K562 (cell line): ENCODE data around the gene PPOX. TPM values are rescaled to one million over a fixed set of nuclear protein-coding genes. Genes with fewer than 3 reads are reported as not detected.

Source experiments
- DPF2 ChIP-seq: fragments of 450-650 bp; IDR thresholded peaks from 2 replicates; pipeline ENCODE4 v1.6.1; 2016
- GABPA ChIP-seq: fragments of 200-800 bp; sonication (Bioruptor generic); conservative IDR thresholded peaks from 2 replicates; pipeline ENCODE4 v1.6.1; 2016; ENCODE audit warnings: low read depth, missing genetic modification characterization, missing compliant biosample characterization
- HMBOX1 ChIP-seq: sonication (generic); IDR thresholded peaks from 2 replicates; pipeline ENCODE4 v1.6.1; 2016
- KDM1A ChIP-seq, 2 experiments: fragments of 450-650 bp; IDR thresholded peaks; 2 replicates each; pipeline ENCODE4 v1.6.1; 2016; ENCODE audit warnings: mild to moderate bottlenecking in 2 of 2
- MTA2 ChIP-seq: fragments of 450-650 bp; IDR thresholded peaks from 2 replicates; pipeline ENCODE4 v1.6.1; 2016; ENCODE audit warnings: low read depth
- NR4A1 ChIP-seq, 2 experiments: fragments of 250-450 bp in 1 of 2; fragments of 450-650 bp in 1 of 2; sonication (Bioruptor Pico) in 1 of 2; IDR thresholded peaks; 2 replicates each; pipeline versions ENCODE4 v1.4.0 to v1.6.1; 2016 to 2020; ENCODE audit warnings: mild to moderate bottlenecking in 2 of 2, missing compliant biosample characterization in 1 of 2, missing genetic modification characterization in 1 of 2, moderate library complexity in 1 of 2
- POLR3G ChIP-seq: IDR thresholded peaks from 2 replicates; pipeline ENCODE4 v1.6.1; 2011; ENCODE audit not compliant: insufficient read length, insufficient replicate concordance; ENCODE audit errors: extremely low read depth
- RUNX1 ChIP-seq: sonication (generic); IDR thresholded peaks from 2 replicates; pipeline ENCODE4 v1.6.1; 2016; ENCODE audit warnings: antibody characterized with exemption, low read depth
- SNAPC5 ChIP-seq: fragments of 250-450 bp; sonication (Bioruptor Pico); IDR thresholded peaks from 2 replicates; pipeline ENCODE4 v1.8.0; 2021; ENCODE audit warnings: moderate library complexity, mild to moderate bottlenecking, inconsistent platforms
- XRCC5 ChIP-seq: fragments of 200-400 bp; formaldehyde crosslinking; IDR thresholded peaks from 2 replicates; pipeline ENCODE4 v1.6.1; 2017; ENCODE audit warnings: low read depth, mild to moderate bottlenecking, low read length
- ZKSCAN3 ChIP-seq: fragments of 250-450 bp; sonication (Bioruptor Pico); IDR thresholded peaks from 2 replicates; pipeline ENCODE4 v1.4.0; 2020
- ZNF175 ChIP-seq: fragments of 200-800 bp; sonication (Bioruptor generic); IDR thresholded peaks from 2 replicates; pipeline ENCODE4 v1.6.1; 2016; ENCODE audit warnings: low read depth, mild to moderate bottlenecking, missing genetic modification characterization, missing compliant biosample characterization
- ZNF3 ChIP-seq: fragments of 250-450 bp; sonication (Bioruptor Pico); IDR thresholded peaks from 2 replicates; pipeline ENCODE4 v1.5.0; 2021; ENCODE audit warnings: mild to moderate bottlenecking, moderate library complexity
- ZNF324 ChIP-seq: fragments of 250-450 bp; sonication (Bioruptor Pico); IDR thresholded peaks from 2 replicates; pipeline ENCODE4 v1.4.0; 2020; ENCODE audit warnings: mild to moderate bottlenecking
- ZNF408 ChIP-seq: fragments of 250-450 bp; sonication (Bioruptor Pico); IDR thresholded peaks from 2 replicates; pipeline ENCODE4 v1.4.0; 2020; ENCODE audit warnings: low read depth, mild to moderate bottlenecking, moderate library complexity
- ZNF561 ChIP-seq: fragments of 450-650 bp; formaldehyde crosslinking; conservative IDR thresholded peaks from 2 replicates; pipeline ENCODE4 v1.4.0; 2020; ENCODE audit warnings: mild to moderate bottlenecking, moderate library complexity
- ZNF589 ChIP-seq: fragments of 200-800 bp; sonication (Bioruptor generic); IDR thresholded peaks from 2 replicates; pipeline ENCODE4 v1.6.1; 2016; ENCODE audit warnings: low read depth, missing genetic modification characterization, missing compliant biosample characterization
- polyA plus RNA-seq, 8 experiments: library from polyadenylated mRNA; depleted of rRNA in 4 of 8; stranded (reverse) in 5 of 8; unstranded in 3 of 8; fragments of >200 nt; fragmentation: Nextera tagmentation in 2 of 8; fragmentation: Illumina TruSeq in 1 of 8; extraction: Ambion mirVana in 2 of 8; extraction: Trizol in 1 of 8; gene quantifications; 2 replicates each; pipeline versions ENCODE4 v1.2.1 to v1.2.3, GENCODE V29; 2011 to 2014; ENCODE audit warnings: inconsistent platforms in 1 of 8, missing spikeins in 1 of 8
- total RNA-seq, 7 experiments: library from RNA; depleted of rRNA in 6 of 7; stranded (reverse); fragments of >200 nt in 6 of 7; fragmentation: Illumina TruSeq in 2 of 7; extraction: Trizol in 2 of 7; gene quantifications; 2 replicates each; pipeline versions ENCODE4 v1.2.1 to v1.2.3, GENCODE V29; 2011 to 2021; ENCODE audit warnings: low replicate concordance in 1 of 7
- TF ChIP-seq, protein P1 (sequence below): fragments of 250-450 bp; sonication (Bioruptor Pico); IDR thresholded peaks from 2 replicates; pipeline ENCODE4 v1.4.0; 2020; ENCODE audit warnings: mild to moderate bottlenecking, moderate library complexity, borderline replicate concordance
- TF ChIP-seq, protein P2 (sequence below), 2 experiments: IDR thresholded peaks; 2 replicates each; pipeline ENCODE4 v1.6.1; 2011; ENCODE audit warnings: borderline replicate concordance in 1 of 2, control low read depth in 1 of 2, low read depth in 1 of 2, low read length in 1 of 2, mild to moderate bottlenecking in 1 of 2, mixed read lengths in 1 of 2, moderate library complexity in 1 of 2; ENCODE audit not compliant: insufficient read depth in 1 of 2, insufficient read length in 1 of 2, poor library complexity in 1 of 2, severe bottlenecking in 1 of 2; ENCODE audit errors: extremely low read depth in 1 of 2
- TF ChIP-seq, protein P3 (sequence below): IDR thresholded peaks from 3 replicates; pipeline ENCODE4 v1.6.1; 2011; ENCODE audit warnings: borderline replicate concordance, mild to moderate bottlenecking; ENCODE audit not compliant: insufficient read length, insufficient read depth

PPOX gene
- total and polyA plus RNA-seq, 9 of the 15 experiments (the other 6 are each of a cell fraction or from before 2014, with no cell fraction given), result 17.0 to 57.1 (median 38.9) TPM

GRCh38 chr1:161162052-161162451, 4.2 kb upstream of the PPOX start (continued):
- TF ChIP-seq ZNF408 (CRISPR knock-in tag) (no peak), ZKSCAN3 (CRISPR knock-in tag) (no peak), NR4A1 (CRISPR knock-in tag; IDR thresholded peaks at IDR 0.05) (no peak), NR4A1 (tag; IDR thresholded peaks at IDR 0.05) (no peak), ZNF589 (CRISPR knock-in tag) (no peak), RUNX1 (no peak), ZNF324 (no peak), SNAPC5 (CRISPR knock-in tag) (no peak), POLR3G (no peak), ZNF561 (no peak), GABPA (tag) (0 out of 2 replicates have a peak, but pooled peaks have one; percentile 23), HMBOX1 (no peak), ZNF175 (CRISPR knock-in tag) (no peak), XRCC5 (no peak), KDM1A (IDR thresholded peaks at IDR 0.05) (no peak), MTA2 (peak; percentile 21; the same call in 1 of the 2 replicates), DPF2 (peak; percentile 61; the same call in 1 of the 2 replicates), ZNF3 (CRISPR knock-in tag) (no peak)
- TF ChIP-seq, protein P1, sequence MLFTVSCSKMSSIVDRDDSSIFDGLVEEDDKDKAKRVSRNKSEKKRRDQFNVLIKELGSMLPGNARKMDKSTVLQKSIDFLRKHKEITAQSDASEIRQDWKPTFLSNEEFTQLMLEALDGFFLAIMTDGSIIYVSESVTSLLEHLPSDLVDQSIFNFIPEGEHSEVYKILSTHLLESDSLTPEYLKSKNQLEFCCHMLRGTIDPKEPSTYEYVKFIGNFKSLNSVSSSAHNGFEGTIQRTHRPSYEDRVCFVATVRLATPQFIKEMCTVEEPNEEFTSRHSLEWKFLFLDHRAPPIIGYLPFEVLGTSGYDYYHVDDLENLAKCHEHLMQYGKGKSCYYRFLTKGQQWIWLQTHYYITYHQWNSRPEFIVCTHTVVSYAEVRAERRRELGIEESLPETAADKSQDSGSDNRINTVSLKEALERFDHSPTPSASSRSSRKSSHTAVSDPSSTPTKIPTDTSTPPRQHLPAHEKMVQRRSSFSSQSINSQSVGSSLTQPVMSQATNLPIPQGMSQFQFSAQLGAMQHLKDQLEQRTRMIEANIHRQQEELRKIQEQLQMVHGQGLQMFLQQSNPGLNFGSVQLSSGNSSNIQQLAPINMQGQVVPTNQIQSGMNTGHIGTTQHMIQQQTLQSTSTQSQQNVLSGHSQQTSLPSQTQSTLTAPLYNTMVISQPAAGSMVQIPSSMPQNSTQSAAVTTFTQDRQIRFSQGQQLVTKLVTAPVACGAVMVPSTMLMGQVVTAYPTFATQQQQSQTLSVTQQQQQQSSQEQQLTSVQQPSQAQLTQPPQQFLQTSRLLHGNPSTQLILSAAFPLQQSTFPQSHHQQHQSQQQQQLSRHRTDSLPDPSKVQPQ (CRISPR knock-in tag), result no peak
- TF ChIP-seq, protein P2, sequence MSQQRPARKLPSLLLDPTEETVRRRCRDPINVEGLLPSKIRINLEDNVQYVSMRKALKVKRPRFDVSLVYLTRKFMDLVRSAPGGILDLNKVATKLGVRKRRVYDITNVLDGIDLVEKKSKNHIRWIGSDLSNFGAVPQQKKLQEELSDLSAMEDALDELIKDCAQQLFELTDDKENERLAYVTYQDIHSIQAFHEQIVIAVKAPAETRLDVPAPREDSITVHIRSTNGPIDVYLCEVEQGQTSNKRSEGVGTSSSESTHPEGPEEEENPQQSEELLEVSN (IDR thresholded peaks at IDR 0.05; ENCODE audit: borderline replicate concordance in 1 of 2, extremely low read depth in 1 of 2, insufficient read depth in 1 of 2, insufficient read length in 1 of 2, low read depth in 1 of 2, low read length in 1 of 2, poor library complexity in 1 of 2, severe bottlenecking in 1 of 2), result no peak
- TF ChIP-seq, protein P3, sequence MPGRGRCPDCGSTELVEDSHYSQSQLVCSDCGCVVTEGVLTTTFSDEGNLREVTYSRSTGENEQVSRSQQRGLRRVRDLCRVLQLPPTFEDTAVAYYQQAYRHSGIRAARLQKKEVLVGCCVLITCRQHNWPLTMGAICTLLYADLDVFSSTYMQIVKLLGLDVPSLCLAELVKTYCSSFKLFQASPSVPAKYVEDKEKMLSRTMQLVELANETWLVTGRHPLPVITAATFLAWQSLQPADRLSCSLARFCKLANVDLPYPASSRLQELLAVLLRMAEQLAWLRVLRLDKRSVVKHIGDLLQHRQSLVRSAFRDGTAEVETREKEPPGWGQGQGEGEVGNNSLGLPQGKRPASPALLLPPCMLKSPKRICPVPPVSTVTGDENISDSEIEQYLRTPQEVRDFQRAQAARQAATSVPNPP, result no peak
